ENCODE results near the gene LSM12. TPM values are rescaled to one million over a fixed set of nuclear protein-coding genes. Genes with fewer than 3 reads are reported as not detected.

Gene LSM12
- total and polyA plus RNA-seq, 10 donors: 18.9 to 43.1 (median 27.9) TPM

DNA sequence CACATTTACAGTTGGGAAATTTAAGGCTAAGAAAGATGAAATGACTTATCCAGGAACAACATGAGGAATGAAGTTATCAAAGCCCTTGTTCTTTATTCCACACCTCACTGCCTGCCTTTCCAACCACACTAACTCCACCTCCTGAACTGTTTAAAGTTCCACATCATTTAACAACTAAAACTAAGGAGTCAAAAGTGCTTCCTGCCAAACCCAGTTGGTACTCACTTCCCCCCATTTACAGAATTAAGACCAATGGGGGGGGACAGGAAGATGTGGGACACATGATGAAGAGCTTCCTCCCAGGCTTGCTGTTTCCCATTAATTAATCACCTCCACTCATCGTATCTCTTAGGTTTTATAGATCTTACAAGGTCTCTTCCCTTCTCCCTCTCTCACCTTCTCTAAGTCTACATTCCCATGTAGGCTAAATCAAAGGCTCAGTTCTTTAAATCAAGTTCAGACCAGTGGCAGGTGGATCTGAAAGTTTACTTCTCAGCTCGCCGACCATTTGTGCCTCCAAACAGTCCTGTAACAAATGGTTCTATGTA lies 32.5 kb downstream of the LSM12 start:
- intact Hi-C loops (cut with DNase I; ENCODE audit: low total_unique reads): no loop called here
- DNase-seq: no peak
- H3K4me3 ChIP-seq: no peak overlapping the region
- H3K9me3 ChIP-seq: no peaks in the 10 kb centered on the region
- no peaks in the 10 kb centered on the region for H3K27me3 ChIP-seq (replicated peaks in 1 of 7)
- TF ChIP-seq, protein P1, sequence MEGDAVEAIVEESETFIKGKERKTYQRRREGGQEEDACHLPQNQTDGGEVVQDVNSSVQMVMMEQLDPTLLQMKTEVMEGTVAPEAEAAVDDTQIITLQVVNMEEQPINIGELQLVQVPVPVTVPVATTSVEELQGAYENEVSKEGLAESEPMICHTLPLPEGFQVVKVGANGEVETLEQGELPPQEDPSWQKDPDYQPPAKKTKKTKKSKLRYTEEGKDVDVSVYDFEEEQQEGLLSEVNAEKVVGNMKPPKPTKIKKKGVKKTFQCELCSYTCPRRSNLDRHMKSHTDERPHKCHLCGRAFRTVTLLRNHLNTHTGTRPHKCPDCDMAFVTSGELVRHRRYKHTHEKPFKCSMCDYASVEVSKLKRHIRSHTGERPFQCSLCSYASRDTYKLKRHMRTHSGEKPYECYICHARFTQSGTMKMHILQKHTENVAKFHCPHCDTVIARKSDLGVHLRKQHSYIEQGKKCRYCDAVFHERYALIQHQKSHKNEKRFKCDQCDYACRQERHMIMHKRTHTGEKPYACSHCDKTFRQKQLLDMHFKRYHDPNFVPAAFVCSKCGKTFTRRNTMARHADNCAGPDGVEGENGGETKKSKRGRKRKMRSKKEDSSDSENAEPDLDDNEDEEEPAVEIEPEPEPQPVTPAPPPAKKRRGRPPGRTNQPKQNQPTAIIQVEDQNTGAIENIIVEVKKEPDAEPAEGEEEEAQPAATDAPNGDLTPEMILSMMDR (IDR thresholded peaks at IDR 0.05 in 8 of 11, conservative IDR thresholded peaks at IDR 0.05 in 3 of 11): no peak
- TF ChIP-seq POLR2AphosphoS5 (IDR thresholded peaks at IDR 0.05) (no peak), POLR2A (IDR thresholded peaks at IDR 0.05) (no peak)
- H3K36me3 ChIP-seq: peaks cover 3 to 85% (median 51%) of the 10 kb centered on the region in 6 donors
- WGBS, 5 donors: 53 to 70% (median 58%) methylated on average over 3 of the region's 3 CpGs
- H3K4me1 ChIP-seq: peaks cover 0 to 11% (median 0%) of the 10 kb centered on the region in 6 donors
- peak overlapping the region in 1 of 8 donors; percentile 37 for H3K27ac ChIP-seq

DNA sequence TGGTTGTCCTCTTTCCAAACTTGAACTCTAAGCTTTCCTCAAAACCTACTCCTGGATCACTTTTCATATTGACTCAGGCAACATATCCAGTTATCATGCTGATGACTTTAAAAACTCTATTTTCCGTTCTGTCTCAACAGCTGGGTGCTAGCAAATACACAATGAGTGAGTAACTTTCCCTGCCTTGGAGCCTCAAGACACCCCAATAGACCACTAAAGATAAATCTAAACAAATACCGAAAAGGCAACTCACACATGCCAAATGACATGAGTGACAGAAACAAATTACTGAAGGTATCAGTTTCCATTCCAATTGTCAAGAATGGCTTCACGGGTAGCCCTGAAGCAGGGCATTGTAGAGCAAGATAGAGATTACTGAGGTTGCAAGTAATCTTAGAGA lies 36.0 kb downstream of the LSM12 start:
- Histone ChIP-seq H3K4me1 (peaks cover 0 to 11% (median 0%) of the 10 kb centered on the region in 6 donors), H3K4me3 (no peak overlapping the region), H3K9me3 (no peaks in the 10 kb centered on the region), H3K27ac (no peak overlapping the region), H3K36me3 (peaks cover 0 to 74% (median 22%) of the 10 kb centered on the region in 6 donors), H3K27me3 (replicated peaks in 1 of 7) (no peaks in the 10 kb centered on the region)
- 88 to 96% (median 93%) methylated on average over 3 of the region's 3 CpGs for WGBS, 5 donors
- DNase-seq: no peak
- intact Hi-C loops (cut with DNase I; ENCODE audit: low total_unique reads): no loop called here
- TF ChIP-seq POLR2A (IDR thresholded peaks at IDR 0.05): no peak
- no peak for TF ChIP-seq POLR2AphosphoS5 (IDR thresholded peaks at IDR 0.05)
- TF ChIP-seq, protein P1 (IDR thresholded peaks at IDR 0.05 in 8 of 11, conservative IDR thresholded peaks at IDR 0.05 in 3 of 11): no peak

DNA sequence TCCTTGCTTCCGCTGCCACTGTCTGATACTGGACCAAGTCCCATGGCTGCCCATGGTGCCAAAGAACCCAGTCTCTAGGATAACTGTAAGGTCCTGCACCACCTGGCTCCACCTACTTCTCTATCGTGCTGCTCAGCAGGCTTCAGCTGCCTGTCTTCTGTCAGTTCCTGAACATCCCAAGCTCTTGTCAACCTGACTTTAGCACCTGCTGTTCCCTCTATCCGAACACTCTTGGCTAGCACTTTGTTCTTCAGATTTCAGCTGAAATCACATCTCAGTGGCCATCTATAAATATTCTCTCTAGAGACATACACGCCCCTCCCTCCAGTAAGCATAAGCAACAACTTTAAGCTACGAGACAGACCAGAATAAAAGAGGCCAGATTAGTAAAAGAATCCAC lies 36.7 kb downstream of the LSM12 start:
- peaks cover 0 to 11% (median 0%) of the 10 kb centered on the region in 6 donors for H3K4me1 ChIP-seq
- H3K27me3 ChIP-seq (replicated peaks in 1 of 7): no peaks in the 10 kb centered on the region
- no peaks in the 10 kb centered on the region for H3K9me3 ChIP-seq
- 86 to 93% (median 91%) methylated on average over 5 of the region's 5 CpGs for WGBS, 5 donors
- H3K4me3 ChIP-seq: no peak overlapping the region
- TF ChIP-seq, protein P1 (IDR thresholded peaks at IDR 0.05 in 8 of 11, conservative IDR thresholded peaks at IDR 0.05 in 3 of 11): no peak
- TF ChIP-seq POLR2A (IDR thresholded peaks at IDR 0.05) (no peak), POLR2AphosphoS5 (IDR thresholded peaks at IDR 0.05) (no peak)
- no peak for DNase-seq
- no peak overlapping the region for H3K27ac ChIP-seq
- peaks cover 0 to 81% (median 22%) of the 10 kb centered on the region in 6 donors for H3K36me3 ChIP-seq
- intact Hi-C loops (cut with DNase I; ENCODE audit: low total_unique reads): no loop called here

DNA sequence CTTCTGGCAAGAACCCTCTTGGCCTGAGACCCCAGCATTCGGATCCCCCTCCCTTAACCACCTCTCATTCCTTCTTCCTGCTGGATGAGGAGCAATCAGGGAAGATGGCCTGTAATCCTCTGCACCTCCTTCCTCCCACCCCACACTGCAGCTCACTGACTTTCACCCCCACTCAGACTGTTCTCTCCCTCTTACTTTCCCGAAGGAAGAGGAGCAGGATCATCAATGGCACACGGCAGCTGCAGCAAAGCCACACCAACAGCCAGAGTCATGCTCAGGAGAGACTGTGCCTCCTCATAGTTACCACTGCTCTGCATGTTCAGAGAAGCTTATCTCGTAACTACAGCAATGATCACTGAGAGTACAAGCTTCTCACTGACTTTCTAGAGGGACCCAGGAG lies 41.6 kb downstream of the LSM12 start:
- WGBS, 5 donors: 85 to 96% (median 91%) methylated on average over 4 of the region's 4 CpGs
- intact Hi-C loops (cut with DNase I; ENCODE audit: low total_unique reads): no loop called here
- no peaks in the 10 kb centered on the region for H3K4me1 ChIP-seq
- H3K9me3 ChIP-seq: no peaks in the 10 kb centered on the region
- H3K4me3 ChIP-seq: no peak overlapping the region
- H3K36me3 ChIP-seq: peaks cover 0 to 70% (median 8%) of the 10 kb centered on the region in 6 donors
- no peak for DNase-seq
- H3K27me3 ChIP-seq (replicated peaks in 1 of 7): no peaks in the 10 kb centered on the region
- TF ChIP-seq POLR2A (IDR thresholded peaks at IDR 0.05) (no peak), POLR2AphosphoS5 (IDR thresholded peaks at IDR 0.05) (no peak)
- TF ChIP-seq, protein P1 (IDR thresholded peaks at IDR 0.05 in 8 of 11, conservative IDR thresholded peaks at IDR 0.05 in 3 of 11): no peak
- H3K27ac ChIP-seq: no peak overlapping the region

Measured in spleen (tissue), 11 donors.